Tibial nerve (tissue), 4 donors: ENCODE data around the gene RPS10. TPM values are rescaled to one million over a fixed set of nuclear protein-coding genes. Genes with fewer than 3 reads are reported as not detected.

Experiments
- DNase-seq, 2 donors: peaks; one replicate each; pipeline ENCODE4 v3.0.0-alpha.2; 2019; ENCODE audit warnings: low spot score in 2 of 2
- H3K27ac ChIP-seq, 4 donors: fragments of 200-600 bp; sonication (generic) in 3 of 4; one replicate each; pipeline ENCODE4 v1.5.1; 2017 to 2019; ENCODE audit warnings: mild to moderate bottlenecking in 1 of 4
- H3K27me3 ChIP-seq, 2 donors: fragments of 200-600 bp; sonication (generic) in 1 of 2; one replicate each; pipeline versions ENCODE4 v1.5.1 to v1.6.0; 2017 to 2019
- H3K36me3 ChIP-seq, 3 donors: fragments of 200-600 bp; sonication (generic); one replicate each; pipeline ENCODE4 v1.5.1; 2018 to 2019
- H3K4me1 ChIP-seq, 4 donors: fragments of 200-600 bp; sonication (generic) in 3 of 4; one replicate each; pipeline ENCODE4 v1.5.1; 2017 to 2019
- H3K4me3 ChIP-seq, 4 donors: fragments of 200-600 bp; sonication (generic) in 3 of 4; one replicate each; pipeline ENCODE4 v1.5.1; 2017 to 2019; ENCODE audit warnings: mild to moderate bottlenecking in 1 of 4, moderate library complexity in 1 of 4
- H3K9me3 ChIP-seq, 4 donors: fragments of 200-600 bp; sonication (generic) in 3 of 4; one replicate each; pipeline ENCODE4 v1.5.1; 2017 to 2019
- CTCF ChIP-seq, 5 experiments: fragments of 200-600 bp in 3 of 5; fragments of 450-650 bp in 2 of 5; sonication (generic) in 3 of 5; IDR thresholded peaks; one replicate each; pipeline ENCODE4 v1.5.1; 2016 to 2019; ENCODE audit warnings: antibody characterized with exemption in 5 of 5, mild to moderate bottlenecking in 3 of 5, moderate library complexity in 2 of 5
- EP300 ChIP-seq, 2 donors: sonication (generic); formaldehyde crosslinking; IDR thresholded peaks; one replicate each; pipeline ENCODE4 v1.6.1; 2017; ENCODE audit warnings: antibody characterized with exemption in 2 of 2, mild to moderate bottlenecking in 1 of 2
- POLR2A ChIP-seq, 2 donors: fragments of 450-650 bp; IDR thresholded peaks; one replicate each; pipeline ENCODE4 v1.6.1; 2017; ENCODE audit warnings: antibody characterized with exemption in 2 of 2, mild to moderate bottlenecking in 2 of 2, moderate library complexity in 2 of 2
- WGBS, 2 donors: methylation state at CpG; one replicate each; pipeline ENCODE4 v1.1.5; 2018; 5-methylcytosine and 5-hydroxymethylcytosine counted together
- total RNA-seq, 4 donors: library from RNA; depleted of rRNA; stranded (reverse); fragments of >200 nt; gene quantifications; one replicate each; pipeline ENCODE4 v1.1.0, GENCODE V29; 2016

The RPS10 gene
- total RNA-seq, 4 donors from 2014 or later: 1,731 to 2,603 (median 2,031) TPM

DNA sequence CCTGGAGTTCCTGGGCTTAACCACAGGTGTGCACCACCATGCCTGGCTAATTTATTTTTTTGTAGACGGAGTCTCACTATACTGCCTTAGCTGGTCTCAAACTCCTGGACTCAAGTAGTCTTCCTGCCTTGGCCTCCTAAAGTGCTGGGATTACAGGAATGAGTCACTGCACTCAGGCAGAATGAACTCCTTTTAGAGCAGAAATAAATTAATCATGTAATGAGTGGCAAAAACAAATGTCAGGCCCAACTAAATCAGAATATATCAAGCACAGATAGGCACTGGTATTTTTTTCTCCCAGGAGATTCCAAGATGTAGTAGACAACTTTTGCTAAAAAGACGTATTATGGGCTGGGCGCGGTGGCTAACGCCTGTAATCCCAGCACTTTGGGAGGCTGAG, 2.6 kb downstream of the RPS10 start:
- Histone ChIP-seq H3K27ac (no peak overlapping the region), H3K36me3 (peaks cover 4 to 63% (median 34%) of the 10 kb centered on the region in 3 donors), H3K4me1 (peaks cover 0 to 40% (median 9%) of the 10 kb centered on the region in 4 donors), H3K4me3 (no peak overlapping the region), H3K9me3 (no peaks in the 10 kb centered on the region), H3K27me3 (no peaks in the 10 kb centered on the region)
- DNase-seq: no peak
- 86 to 95% methylated on average over 5 of the region's 5 CpGs for WGBS, 2 donors
- TF ChIP-seq EP300 (IDR thresholded peaks at IDR 0.05): no peak
- no peak for TF ChIP-seq CTCF (IDR thresholded peaks at IDR 0.05)
- TF ChIP-seq POLR2A (IDR thresholded peaks at IDR 0.05): no peak

DNA sequence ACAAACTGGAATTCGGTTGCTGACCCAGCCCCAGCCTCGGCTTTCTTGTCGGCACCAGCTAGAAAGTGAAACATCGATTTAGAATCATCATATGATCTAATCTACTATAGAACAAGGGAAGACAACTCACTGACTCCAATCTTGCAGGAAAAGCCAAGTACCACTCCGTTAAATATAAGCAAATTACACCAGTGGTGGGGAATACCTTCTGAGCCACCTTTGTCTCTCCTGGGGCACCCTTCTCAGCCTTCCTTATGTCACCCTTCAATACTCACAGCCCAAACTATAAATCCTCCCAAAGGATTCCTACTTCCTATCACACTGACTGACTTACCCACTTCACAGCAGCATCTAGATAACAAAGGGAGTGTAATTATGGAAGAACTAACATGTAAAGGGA, 7.5 kb downstream of the RPS10 start:
- no peak overlapping the region for H3K27ac ChIP-seq
- TF ChIP-seq POLR2A (IDR thresholded peaks at IDR 0.05) (no peak), CTCF (IDR thresholded peaks at IDR 0.05) (no peak), EP300 (IDR thresholded peaks at IDR 0.05) (no peak)
- H3K4me3 ChIP-seq: no peak overlapping the region
- no peak for DNase-seq
- WGBS, 2 donors: 77 to 88% methylated on average over 5 of the region's 5 CpGs
- H3K4me1 ChIP-seq: peaks cover 0 to 36% (median 13%) of the 10 kb centered on the region in 4 donors
- H3K27me3 ChIP-seq: no peaks in the 10 kb centered on the region
- H3K36me3 ChIP-seq: peaks cover 0 to 75% (median 29%) of the 10 kb centered on the region in 3 donors
- H3K9me3 ChIP-seq: no peaks in the 10 kb centered on the region

DNA sequence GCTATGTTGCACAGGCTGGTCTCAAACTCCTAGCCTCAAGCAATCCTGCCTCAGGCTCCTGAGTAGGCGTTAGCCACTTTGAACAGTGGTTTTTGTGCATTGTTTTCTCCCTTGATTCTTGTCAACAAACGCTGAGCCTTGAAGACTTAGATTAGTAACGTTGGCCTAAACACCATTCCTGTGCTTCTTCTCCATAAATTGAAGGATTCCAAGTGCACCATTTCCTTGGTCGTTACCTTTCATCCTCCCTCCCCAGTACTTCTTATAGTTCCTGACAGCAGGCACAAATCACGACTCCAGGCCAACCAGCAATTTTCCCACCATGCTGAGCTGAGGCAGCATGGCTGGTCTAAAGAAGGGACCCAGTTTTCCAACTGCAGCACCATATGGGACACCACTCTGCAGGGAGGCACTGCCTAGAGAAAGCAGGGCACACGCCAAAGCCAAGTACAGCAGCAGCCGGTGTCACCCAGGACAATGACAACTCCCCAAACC, 8.9 kb downstream of the RPS10 start:
- DNase-seq: no peak
- Histone ChIP-seq H3K9me3 (no peaks in the 10 kb centered on the region), H3K27ac (no peak overlapping the region), H3K4me3 (no peak overlapping the region), H3K27me3 (no peaks in the 10 kb centered on the region), H3K4me1 (peaks cover 0 to 33% (median 17%) of the 10 kb centered on the region in 4 donors), H3K36me3 (peaks cover 0 to 61% (median 17%) of the 10 kb centered on the region in 3 donors)
- no peak for TF ChIP-seq EP300 (IDR thresholded peaks at IDR 0.05)
- no peak for TF ChIP-seq POLR2A (IDR thresholded peaks at IDR 0.05)
- TF ChIP-seq CTCF (IDR thresholded peaks at IDR 0.05): no peak
- WGBS, 2 donors: 54% methylated on average over 7 of the region's 7 CpGs

DNA sequence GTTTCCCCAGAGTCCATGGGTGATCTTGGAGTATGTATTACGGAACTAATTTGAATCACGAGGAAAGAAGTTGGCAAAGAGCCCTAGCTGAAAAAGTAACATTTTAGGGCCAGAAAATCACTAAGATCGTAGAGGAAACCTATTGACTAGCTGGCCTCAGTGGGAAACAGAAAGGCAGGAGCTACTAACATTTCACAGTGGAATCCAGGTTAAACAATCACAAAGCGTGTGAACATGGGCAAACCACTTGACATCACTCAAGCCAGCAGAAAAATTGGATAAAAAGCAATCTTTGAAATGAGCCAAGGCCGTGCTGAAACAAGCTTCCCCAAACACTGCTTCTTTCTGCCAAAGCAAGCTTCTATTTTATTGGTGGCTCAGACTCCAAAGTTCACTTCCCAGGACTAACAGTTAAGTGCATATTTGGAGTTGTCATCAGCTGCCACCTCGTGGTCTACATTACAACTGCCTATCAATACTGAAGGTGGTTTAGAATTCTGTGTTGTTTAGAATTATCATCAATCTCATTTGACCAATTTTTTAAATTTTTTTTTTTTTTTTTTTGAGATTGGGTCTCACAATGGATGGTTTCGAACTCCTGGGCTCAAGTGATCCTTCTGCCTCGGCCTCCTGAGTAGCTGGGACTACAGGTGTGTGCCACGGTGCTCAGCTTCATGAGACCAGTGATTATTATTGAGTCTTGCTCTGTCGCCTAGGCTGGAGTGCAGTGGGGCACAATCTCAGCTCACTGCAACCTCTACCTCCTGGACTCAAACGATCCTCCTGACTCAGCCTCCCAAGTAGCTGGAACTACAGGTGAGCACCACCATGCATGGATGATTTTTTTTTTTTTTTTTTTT, 10.6 kb downstream of the RPS10 start:
- peak; percentile 42 to 85 for DNase-seq
- no peaks in the 10 kb centered on the region for H3K9me3 ChIP-seq
- peak overlapping the region; percentile 71 to 90 (median 80) for H3K27ac ChIP-seq
- H3K4me3 ChIP-seq: peak overlapping the region in 1 of 4 donors; percentile 14
- WGBS, 2 donors: 39 to 41% methylated on average over 11 of the region's 11 CpGs
- no peaks in the 10 kb centered on the region for H3K27me3 ChIP-seq
- H3K36me3 ChIP-seq: peaks cover 0 to 44% (median 12%) of the 10 kb centered on the region in 3 donors
- peaks cover 0 to 47% (median 24%) of the 10 kb centered on the region in 4 donors for H3K4me1 ChIP-seq
- TF ChIP-seq CTCF (IDR thresholded peaks at IDR 0.05) (peak; percentile 58 to 92 (median 70)), EP300 (IDR thresholded peaks at IDR 0.05) (peak; percentile 50 to 73), POLR2A (IDR thresholded peaks at IDR 0.05) (no peak)

- Histone ChIP-seq H3K4me1 (peaks cover 0 to 53% (median 32%) of the 10 kb centered on the region in 4 donors), H3K27ac (peak overlapping the region; percentile 73 to 90 (median 80)), H3K27me3 (no peaks in the 10 kb centered on the region), H3K4me3 (no peak overlapping the region), H3K36me3 (peaks cover 0 to 19% (median 0%) of the 10 kb centered on the region in 3 donors), H3K9me3 (no peaks in the 10 kb centered on the region)
- DNase-seq: no peak
- no peak for TF ChIP-seq CTCF (IDR thresholded peaks at IDR 0.05)
- TF ChIP-seq POLR2A (IDR thresholded peaks at IDR 0.05): no peak
- TF ChIP-seq EP300 (IDR thresholded peaks at IDR 0.05): no peak
- 62 to 69% methylated on average over 5 of the region's 5 CpGs for WGBS, 2 donors
Measured at GRCh38 chr6:34412643-34413214, 13.1 kb downstream of the RPS10 start.
